HFFc6 (cell line): Measurements from ENCODE around the gene DNAH9. TPM values are rescaled to one million over a fixed set of nuclear protein-coding genes. Genes with fewer than 3 reads are reported as not detected.

Experiments
- DNase-seq: peaks from one replicate; pipeline ENCODE4 v3.0.0-alpha.2; 2018
- H3K27ac Mint-ChIP-seq: 2 replicates; pipeline ENCODE4 v1.8.0; 2020; ENCODE audit warnings: mild to moderate bottlenecking, mixed read lengths
- H3K27me3 Mint-ChIP-seq: 2 replicates; pipeline ENCODE4 v1.8.0; 2021; ENCODE audit warnings: mild to moderate bottlenecking, moderate library complexity, mixed read lengths; ENCODE audit not compliant: insufficient read depth
- H3K36me3 Mint-ChIP-seq: 2 replicates; pipeline ENCODE4 v1.8.0; 2021; ENCODE audit warnings: low read depth, mixed read lengths
- H3K4me1 Mint-ChIP-seq: 2 replicates; pipeline ENCODE4 v1.8.0; 2020; ENCODE audit warnings: low read depth, mixed read lengths
- H3K4me3 Mint-ChIP-seq: 2 replicates; pipeline ENCODE4 v1.8.0; 2020; ENCODE audit warnings: mild to moderate bottlenecking, moderate library complexity, mixed read lengths
- H3K9me3 Mint-ChIP-seq: 2 replicates; pipeline ENCODE4 v1.8.0; 2020; ENCODE audit warnings: mild to moderate bottlenecking, mixed read lengths
- total RNA-seq, 6 experiments: library from RNA; stranded (reverse); fragmentation: NEBNext Ultra II Directional; extraction: Animal tissue kit (Norgen Biotek cat#: 25700); gene quantifications; 2 replicates in 1 of 6; 3 replicates in 5 of 6; pipeline ENCODE4 v1.2.3, GENCODE V29; 2021
- TF ChIP-seq, protein P1 (sequence below): fragments of 200-600 bp; sonication (generic); IDR thresholded peaks from 2 replicates; pipeline ENCODE4 v1.5.0; 2021; ENCODE audit warnings: antibody characterized with exemption, mild to moderate bottlenecking

Gene DNAH9
- total RNA-seq, 6 experiments from 2014 or later = not detected

DNA sequence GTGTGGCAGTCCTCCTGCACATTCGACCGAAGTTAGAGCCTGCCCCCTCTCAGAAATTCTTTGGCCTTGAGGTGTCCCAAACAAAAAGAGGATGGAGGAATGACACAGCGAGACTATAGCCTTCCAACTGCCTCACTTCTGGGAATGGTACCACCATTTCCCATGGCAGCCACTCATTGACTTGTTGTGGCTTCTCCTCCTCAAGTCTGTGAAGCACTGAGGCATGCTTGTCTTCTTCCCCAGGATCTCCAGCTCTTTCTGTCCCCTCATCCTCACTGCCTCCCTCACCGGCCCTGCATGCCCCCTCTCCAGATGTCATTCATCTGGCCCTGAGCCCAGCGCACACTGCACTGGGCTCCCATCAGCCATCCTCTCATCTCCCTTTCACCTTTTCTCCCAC lies 43.7 kb upstream of the DNAH9 start:
- H3K4me1 Mint-ChIP-seq = no peaks in the 10 kb centered on the region
- H3K9me3 Mint-ChIP-seq = peaks cover 76% of the 10 kb centered on the region
- H3K4me3 Mint-ChIP-seq = no peak overlapping the region
- H3K27me3 Mint-ChIP-seq = no peaks in the 10 kb centered on the region; the same call in 1 of the 2 replicates
- TF ChIP-seq, protein P1, sequence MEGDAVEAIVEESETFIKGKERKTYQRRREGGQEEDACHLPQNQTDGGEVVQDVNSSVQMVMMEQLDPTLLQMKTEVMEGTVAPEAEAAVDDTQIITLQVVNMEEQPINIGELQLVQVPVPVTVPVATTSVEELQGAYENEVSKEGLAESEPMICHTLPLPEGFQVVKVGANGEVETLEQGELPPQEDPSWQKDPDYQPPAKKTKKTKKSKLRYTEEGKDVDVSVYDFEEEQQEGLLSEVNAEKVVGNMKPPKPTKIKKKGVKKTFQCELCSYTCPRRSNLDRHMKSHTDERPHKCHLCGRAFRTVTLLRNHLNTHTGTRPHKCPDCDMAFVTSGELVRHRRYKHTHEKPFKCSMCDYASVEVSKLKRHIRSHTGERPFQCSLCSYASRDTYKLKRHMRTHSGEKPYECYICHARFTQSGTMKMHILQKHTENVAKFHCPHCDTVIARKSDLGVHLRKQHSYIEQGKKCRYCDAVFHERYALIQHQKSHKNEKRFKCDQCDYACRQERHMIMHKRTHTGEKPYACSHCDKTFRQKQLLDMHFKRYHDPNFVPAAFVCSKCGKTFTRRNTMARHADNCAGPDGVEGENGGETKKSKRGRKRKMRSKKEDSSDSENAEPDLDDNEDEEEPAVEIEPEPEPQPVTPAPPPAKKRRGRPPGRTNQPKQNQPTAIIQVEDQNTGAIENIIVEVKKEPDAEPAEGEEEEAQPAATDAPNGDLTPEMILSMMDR = no peak
- no peak overlapping the region for H3K27ac Mint-ChIP-seq
- no peak for DNase-seq
- H3K36me3 Mint-ChIP-seq = 0 out of 2 replicates have a peak, but pooled peaks cover 6% of the 10 kb centered on the region

DNA sequence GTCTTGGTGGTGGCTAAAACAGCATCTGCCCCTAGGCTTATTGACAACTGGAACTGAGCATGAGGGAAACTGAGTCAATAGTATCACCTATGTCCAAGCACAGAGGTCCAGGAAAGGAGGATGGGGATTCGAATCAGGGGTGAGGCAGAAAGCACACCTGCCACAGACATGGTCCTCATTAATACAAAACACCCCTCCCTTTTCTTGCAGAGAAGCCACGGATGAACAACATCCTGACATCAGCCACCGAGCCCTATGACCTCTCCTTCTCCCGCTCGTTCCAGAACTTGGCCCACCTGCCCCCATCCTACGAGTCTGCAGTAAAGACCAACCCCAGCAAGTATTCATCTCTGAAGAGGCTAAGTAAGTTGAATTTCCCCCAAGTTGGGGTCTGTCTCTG lies 42.7 kb upstream of the DNAH9 start:
- H3K4me1 Mint-ChIP-seq = no peaks in the 10 kb centered on the region
- H3K27ac Mint-ChIP-seq = no peak overlapping the region
- H3K4me3 Mint-ChIP-seq = no peak overlapping the region
- no peak for DNase-seq
- peaks cover 72% of the 10 kb centered on the region for H3K9me3 Mint-ChIP-seq
- no peaks in the 10 kb centered on the region; the same call in 1 of the 2 replicates for H3K27me3 Mint-ChIP-seq
- TF ChIP-seq, protein P1 = no peak
- 0 out of 2 replicates have a peak, but pooled peaks cover 6% of the 10 kb centered on the region for H3K36me3 Mint-ChIP-seq

DNA sequence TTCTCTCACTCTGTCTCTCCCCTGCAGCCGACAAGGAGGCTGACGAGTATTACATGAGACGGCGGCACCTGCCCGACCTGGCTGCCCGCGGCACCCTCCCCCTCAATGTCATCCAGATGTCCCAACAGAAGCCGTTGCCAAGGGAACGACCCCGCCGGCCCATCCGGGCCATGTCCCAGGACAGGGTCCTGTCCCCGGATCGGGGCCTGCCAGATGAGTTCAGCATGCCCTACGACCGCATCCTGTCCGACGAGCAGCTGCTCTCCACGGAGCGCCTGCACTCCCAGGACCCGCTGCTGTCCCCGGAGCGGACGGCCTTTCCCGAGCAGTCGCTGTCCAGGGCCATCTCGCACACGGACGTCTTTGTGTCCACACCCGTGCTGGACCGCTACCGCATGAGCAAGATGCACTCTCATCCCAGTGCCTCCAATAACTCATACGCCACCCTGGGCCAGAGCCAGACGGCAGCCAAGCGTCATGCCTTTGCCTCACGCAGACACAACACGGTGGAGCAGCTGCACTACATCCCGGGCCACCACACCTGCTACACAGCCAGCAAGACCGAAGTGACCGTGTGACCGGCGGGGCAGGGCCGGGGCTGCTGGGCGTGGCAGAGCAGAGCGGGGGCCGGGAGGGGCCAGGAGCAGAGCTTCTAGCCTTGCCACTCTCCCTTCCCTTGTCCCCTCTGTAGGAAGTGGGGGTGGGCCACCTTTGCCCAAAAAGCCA lies 40.4 kb upstream of the DNAH9 start:
- Mint-ChIP-seq H3K4me3 (no peak overlapping the region), H3K9me3 (peaks cover 74% of the 10 kb centered on the region), H3K27ac (no peak overlapping the region), H3K36me3 (0 out of 2 replicates have a peak, but pooled peaks cover 6% of the 10 kb centered on the region), H3K4me1 (no peaks in the 10 kb centered on the region), H3K27me3 (peaks cover 3% of the 10 kb centered on the region)
- TF ChIP-seq, protein P1 = no peak
- DNase-seq = no peak

DNA sequence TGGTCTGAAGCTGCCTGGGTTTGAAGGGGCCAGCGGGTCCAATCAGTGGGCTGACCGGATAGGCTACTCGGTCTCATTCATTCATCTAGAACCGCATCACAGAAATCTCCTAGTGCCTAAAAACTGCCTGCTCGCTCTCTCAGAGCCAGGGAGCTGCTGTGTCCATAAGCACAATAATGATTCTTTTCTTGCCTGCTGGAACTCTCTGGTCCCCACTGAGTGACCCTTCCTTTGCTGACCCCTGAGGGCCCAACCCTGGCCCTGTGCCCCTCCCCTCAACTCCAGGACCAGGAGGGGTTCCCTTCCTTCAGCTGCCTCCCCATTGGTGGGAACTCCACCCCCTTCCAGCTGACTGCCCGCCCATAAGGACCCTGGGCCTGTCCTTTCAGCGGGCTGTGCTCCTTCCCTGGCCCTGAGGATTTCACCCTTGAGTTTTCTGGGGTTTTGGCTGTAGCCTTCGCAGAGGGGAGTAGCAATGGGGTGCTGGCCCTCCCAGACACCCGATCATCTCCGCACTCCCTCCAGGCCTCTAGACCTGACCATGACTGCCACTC lies 39.5 kb upstream of the DNAH9 start:
- TF ChIP-seq, protein P1 = no peak
- Mint-ChIP-seq H3K27me3 (peaks cover 3% of the 10 kb centered on the region), H3K36me3 (0 out of 2 replicates have a peak, but pooled peaks cover 6% of the 10 kb centered on the region), H3K4me1 (no peaks in the 10 kb centered on the region), H3K4me3 (no peak overlapping the region), H3K27ac (no peak overlapping the region), H3K9me3 (peaks cover 78% of the 10 kb centered on the region)
- no peak for DNase-seq

DNA sequence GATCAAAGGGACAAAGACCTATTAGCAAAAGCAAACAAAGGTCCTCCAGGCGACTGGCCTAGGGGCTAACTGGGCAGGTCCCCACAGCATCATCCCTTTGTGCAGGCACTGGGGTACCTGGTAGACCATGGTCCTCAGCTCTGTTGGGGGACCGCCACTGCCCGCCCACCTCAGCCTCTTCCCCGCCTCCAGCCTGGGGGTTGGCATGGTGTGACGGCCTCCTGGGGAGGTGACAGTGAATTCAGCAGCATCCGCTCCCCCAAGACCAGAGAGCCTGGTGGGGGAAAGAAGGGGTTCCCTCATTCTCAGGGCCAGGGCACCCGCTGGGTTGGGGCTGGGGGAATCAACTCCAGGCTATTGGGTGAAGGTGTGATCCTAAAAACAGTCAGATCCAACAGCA lies 38.7 kb upstream of the DNAH9 start:
- no peak for DNase-seq
- peaks cover 77% of the 10 kb centered on the region for H3K9me3 Mint-ChIP-seq
- no peak overlapping the region for H3K4me3 Mint-ChIP-seq
- 0 out of 2 replicates have a peak, but pooled peaks cover 5% of the 10 kb centered on the region for H3K36me3 Mint-ChIP-seq
- H3K27me3 Mint-ChIP-seq = peaks cover 3% of the 10 kb centered on the region
- TF ChIP-seq, protein P1 = no peak
- H3K27ac Mint-ChIP-seq = no peak overlapping the region
- no peaks in the 10 kb centered on the region for H3K4me1 Mint-ChIP-seq
